ENCODE data around the gene WHRN. TPM values are rescaled to one million over a fixed set of nuclear protein-coding genes. Genes with fewer than 3 reads are reported as not detected.

Gene WHRN
- total RNA-seq, 1 donor from 2014 or later: 6.9 TPM

DNA sequence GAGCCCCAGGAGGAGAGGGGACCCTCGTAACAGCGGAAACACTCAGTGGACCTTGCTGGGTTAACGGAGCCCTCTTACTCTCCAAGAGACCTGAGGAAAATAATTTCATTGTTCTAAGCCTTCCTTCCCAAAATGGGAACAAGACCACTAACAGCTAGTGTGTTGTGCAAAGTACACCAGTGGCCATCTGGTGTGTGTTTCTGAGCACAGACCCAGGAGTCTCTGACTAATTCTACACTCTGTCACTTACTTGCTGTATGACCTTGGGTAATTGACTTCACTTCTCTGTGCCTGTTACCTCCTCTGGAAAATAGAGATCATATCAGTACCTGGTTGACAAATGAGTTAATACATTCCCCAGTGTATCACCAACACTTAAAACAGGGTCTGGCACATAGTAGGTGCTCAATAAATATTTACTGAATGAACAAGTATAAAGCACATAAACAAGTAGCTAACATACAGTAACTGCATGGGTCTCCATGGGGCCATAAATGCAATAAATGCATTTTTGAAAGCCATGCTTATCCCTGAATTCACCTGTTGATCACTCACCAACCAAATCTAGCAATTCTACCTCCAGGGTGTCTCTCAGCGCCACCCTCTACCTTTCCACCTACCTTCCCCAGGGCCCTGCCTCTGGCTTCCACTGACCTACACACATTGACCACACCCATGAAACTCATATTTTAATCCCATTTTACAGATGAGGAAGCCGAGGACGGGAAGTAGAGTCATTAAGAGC lies 72.8 kb downstream of the WHRN start:
- no peak for DNase-seq (ENCODE audit: low spot score)
- H3K9me3 Mint-ChIP-seq (ENCODE audit: low read depth): no peaks in the 10 kb centered on the region
- no peak overlapping the region for H3K4me3 Mint-ChIP-seq (ENCODE audit: unreplicated experiment)
- peaks cover under 1% of the 10 kb centered on the region for H3K4me1 Mint-ChIP-seq (ENCODE audit: low read depth)
- TF ChIP-seq, protein P1, sequence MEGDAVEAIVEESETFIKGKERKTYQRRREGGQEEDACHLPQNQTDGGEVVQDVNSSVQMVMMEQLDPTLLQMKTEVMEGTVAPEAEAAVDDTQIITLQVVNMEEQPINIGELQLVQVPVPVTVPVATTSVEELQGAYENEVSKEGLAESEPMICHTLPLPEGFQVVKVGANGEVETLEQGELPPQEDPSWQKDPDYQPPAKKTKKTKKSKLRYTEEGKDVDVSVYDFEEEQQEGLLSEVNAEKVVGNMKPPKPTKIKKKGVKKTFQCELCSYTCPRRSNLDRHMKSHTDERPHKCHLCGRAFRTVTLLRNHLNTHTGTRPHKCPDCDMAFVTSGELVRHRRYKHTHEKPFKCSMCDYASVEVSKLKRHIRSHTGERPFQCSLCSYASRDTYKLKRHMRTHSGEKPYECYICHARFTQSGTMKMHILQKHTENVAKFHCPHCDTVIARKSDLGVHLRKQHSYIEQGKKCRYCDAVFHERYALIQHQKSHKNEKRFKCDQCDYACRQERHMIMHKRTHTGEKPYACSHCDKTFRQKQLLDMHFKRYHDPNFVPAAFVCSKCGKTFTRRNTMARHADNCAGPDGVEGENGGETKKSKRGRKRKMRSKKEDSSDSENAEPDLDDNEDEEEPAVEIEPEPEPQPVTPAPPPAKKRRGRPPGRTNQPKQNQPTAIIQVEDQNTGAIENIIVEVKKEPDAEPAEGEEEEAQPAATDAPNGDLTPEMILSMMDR (IDR thresholded peaks at IDR 0.05): no peak
- H3K36me3 Mint-ChIP-seq (ENCODE audit: low read depth): no peaks in the 10 kb centered on the region
- H3K27me3 Mint-ChIP-seq (ENCODE audit: low read depth): no peaks in the 10 kb centered on the region
- H3K27ac Mint-ChIP-seq (ENCODE audit: unreplicated experiment): no peak overlapping the region

DNA sequence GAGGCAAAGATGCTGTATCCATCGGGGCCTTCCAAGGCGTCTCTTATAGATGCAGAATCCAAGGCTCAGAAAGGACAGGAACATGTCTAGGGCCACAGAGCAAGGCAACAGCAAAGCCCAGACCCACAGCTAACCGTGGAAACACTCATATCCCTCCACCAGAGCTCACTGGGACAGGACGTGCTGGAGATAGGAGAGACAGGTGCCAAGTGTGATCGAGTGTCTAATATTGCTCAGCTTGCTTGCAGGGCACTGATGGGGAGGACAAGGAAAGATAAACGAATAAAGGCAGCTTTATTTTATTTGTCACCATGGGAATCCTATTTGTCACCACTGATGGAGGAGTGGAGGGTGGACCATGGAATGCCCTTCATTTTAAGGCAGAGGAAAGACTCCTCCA lies 73.5 kb downstream of the WHRN start:
- Mint-ChIP-seq H3K36me3 (ENCODE audit: low read depth) (no peaks in the 10 kb centered on the region), H3K27me3 (ENCODE audit: low read depth) (no peaks in the 10 kb centered on the region), H3K9me3 (ENCODE audit: low read depth) (no peaks in the 10 kb centered on the region), H3K4me1 (ENCODE audit: low read depth) (peaks cover 5% of the 10 kb centered on the region), H3K27ac (ENCODE audit: unreplicated experiment) (no peak overlapping the region), H3K4me3 (ENCODE audit: unreplicated experiment) (no peak overlapping the region)
- DNase-seq (ENCODE audit: low spot score): no peak
- TF ChIP-seq, protein P1 (IDR thresholded peaks at IDR 0.05): no peak

DNA sequence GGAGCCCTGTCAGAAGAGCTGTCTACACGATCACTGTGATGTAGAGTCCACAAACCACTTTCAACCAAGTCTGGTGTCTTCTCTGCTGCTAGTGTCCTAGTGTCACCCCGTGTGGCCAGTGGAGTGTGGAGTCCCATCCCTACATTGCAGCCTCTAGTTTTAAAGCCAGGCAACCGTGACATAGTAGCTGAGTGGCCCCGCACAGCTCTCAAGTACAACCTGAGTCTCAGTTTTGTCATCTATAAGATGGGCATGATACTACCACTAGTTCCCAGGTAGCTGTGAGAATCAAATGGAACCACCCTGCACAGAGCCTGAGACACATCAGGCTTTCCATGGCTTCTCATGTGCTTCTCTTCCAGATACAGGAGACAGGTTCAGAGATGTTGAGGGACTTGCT lies 74.3 kb downstream of the WHRN start:
- H3K27ac Mint-ChIP-seq (ENCODE audit: unreplicated experiment): no peak overlapping the region
- H3K36me3 Mint-ChIP-seq (ENCODE audit: low read depth): no peaks in the 10 kb centered on the region
- TF ChIP-seq, protein P1 (IDR thresholded peaks at IDR 0.05): no peak
- no peaks in the 10 kb centered on the region for H3K27me3 Mint-ChIP-seq (ENCODE audit: low read depth)
- no peak overlapping the region for H3K4me3 Mint-ChIP-seq (ENCODE audit: unreplicated experiment)
- no peak for DNase-seq (ENCODE audit: low spot score)
- H3K4me1 Mint-ChIP-seq (ENCODE audit: low read depth): peaks cover 5% of the 10 kb centered on the region
- H3K9me3 Mint-ChIP-seq (ENCODE audit: low read depth): no peaks in the 10 kb centered on the region

DNA sequence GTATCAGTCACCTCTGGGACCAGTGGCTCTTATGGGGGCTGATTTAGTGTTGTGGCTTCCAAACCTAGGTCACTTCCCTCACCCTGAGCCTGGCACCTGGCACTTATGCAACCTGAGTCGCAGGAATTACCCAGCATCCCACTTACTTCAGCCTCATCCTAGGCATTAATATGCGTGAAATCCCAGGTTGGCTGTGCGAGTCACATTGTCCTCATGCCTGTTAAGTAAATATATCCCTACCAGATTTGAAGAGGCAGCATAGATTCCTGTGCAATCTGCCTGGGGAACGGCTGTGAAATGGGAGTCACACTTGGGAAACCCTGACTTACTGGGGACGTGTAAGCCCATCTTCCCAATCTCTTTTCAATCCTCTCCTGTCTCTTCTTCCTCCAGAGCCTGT lies 74.8 kb downstream of the WHRN start:
- TF ChIP-seq, protein P1 (IDR thresholded peaks at IDR 0.05): no peak
- no peak for DNase-seq (ENCODE audit: low spot score)
- no peaks in the 10 kb centered on the region for H3K27me3 Mint-ChIP-seq (ENCODE audit: low read depth)
- H3K4me3 Mint-ChIP-seq (ENCODE audit: unreplicated experiment): no peak overlapping the region
- H3K9me3 Mint-ChIP-seq (ENCODE audit: low read depth): no peaks in the 10 kb centered on the region
- H3K36me3 Mint-ChIP-seq (ENCODE audit: low read depth): no peaks in the 10 kb centered on the region
- peaks cover 5% of the 10 kb centered on the region for H3K4me1 Mint-ChIP-seq (ENCODE audit: low read depth)
- no peak overlapping the region for H3K27ac Mint-ChIP-seq (ENCODE audit: unreplicated experiment)

DNA sequence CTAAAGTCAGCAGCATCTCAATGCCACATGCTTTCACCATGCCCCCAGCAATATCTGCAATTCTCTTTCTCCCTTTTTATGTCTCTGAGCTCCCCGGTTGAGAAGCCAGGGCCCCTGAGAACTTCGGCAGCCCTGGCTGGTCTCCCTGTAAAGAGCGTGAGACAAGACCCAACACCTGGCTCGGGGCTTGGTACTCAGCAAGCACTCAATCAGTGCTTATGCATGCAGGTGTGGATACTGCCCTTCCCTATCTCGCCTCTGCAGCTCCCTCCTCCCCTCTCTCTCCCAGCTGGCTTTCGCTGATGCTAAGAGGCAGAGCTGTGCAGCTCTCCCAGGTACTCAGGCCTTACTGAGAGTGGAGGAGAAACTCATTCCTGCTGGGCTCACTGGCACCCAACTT lies 75.8 kb downstream of the WHRN start:
- no peaks in the 10 kb centered on the region for H3K36me3 Mint-ChIP-seq (ENCODE audit: low read depth)
- H3K4me1 Mint-ChIP-seq (ENCODE audit: low read depth): peaks cover 5% of the 10 kb centered on the region
- H3K9me3 Mint-ChIP-seq (ENCODE audit: low read depth): no peaks in the 10 kb centered on the region
- DNase-seq (ENCODE audit: low spot score): no peak
- H3K27me3 Mint-ChIP-seq (ENCODE audit: low read depth): no peaks in the 10 kb centered on the region
- H3K4me3 Mint-ChIP-seq (ENCODE audit: unreplicated experiment): no peak overlapping the region
- H3K27ac Mint-ChIP-seq (ENCODE audit: unreplicated experiment): no peak overlapping the region
- TF ChIP-seq, protein P1 (IDR thresholded peaks at IDR 0.05): no peak
